ENCODE data around the gene YPEL5. TPM values are rescaled to one million over a fixed set of nuclear protein-coding genes. Genes with fewer than 3 reads are reported as not detected.
"Not testable (repeated sequence)": the region's sequence is repeated elsewhere in the genome, so short reads cannot be mapped to it uniquely, and the experiment has no call there.

Gene YPEL5
- polyA plus RNA-seq, 2 of the 4 experiments (the other 2 are of a cell fraction): 45.6 to 89.6 TPM

- TF ChIP-seq MAZ (IDR thresholded peaks at IDR 0.05; ENCODE audit: borderline replicate concordance, low read depth, low read length) (no peak), MAFK (IDR thresholded peaks at IDR 0.05; ENCODE audit: partially characterized antibody) (no peak), RFX5 (IDR thresholded peaks at IDR 0.05) (no peak), POLR2AphosphoS2 (conservative IDR thresholded peaks at IDR 0.05; ENCODE audit: low read length) (no peak)
Measured at GRCh38 chr2:30109856-30110255, 37.0 kb upstream of the YPEL5 start (continued).

- ATAC-seq: no peak
- no peak for DNase-seq (ENCODE audit: low read depth in 1 of 2, low spot score in 1 of 2)
- ChIA-PET POLR2A (no interaction called here), CTCF (interaction anchor here (1.0 kb wide), 1 partner anchor 20 kb away, joined by 3 read pairs; no protein-coding TSS in a partner anchor)
- TF ChIP-seq JUNB (IDR thresholded peaks at IDR 0.05): no peak
- TF ChIP-seq RARB (CRISPR knock-in tag; IDR thresholded peaks at IDR 0.05): no peak
- no peak for TF ChIP-seq HOXB5 (CRISPR knock-in tag; IDR thresholded peaks at IDR 0.05)
- no peak for TF ChIP-seq HMGXB4 (CRISPR knock-in tag; IDR thresholded peaks at IDR 0.05; ENCODE audit: borderline replicate concordance)
- no peak for TF ChIP-seq KDM5A (IDR thresholded peaks at IDR 0.05)
- TF ChIP-seq RAD21 (conservative IDR thresholded peaks at IDR 0.05 in 1 of 2, IDR thresholded peaks at IDR 0.05 in 1 of 2): no peak
- no peak for TF ChIP-seq TFCP2L1 (CRISPR knock-in tag; IDR thresholded peaks at IDR 0.05)
- TF ChIP-seq HDAC2 (IDR thresholded peaks at IDR 0.05): no peak
- TF ChIP-seq HEYL (CRISPR knock-in tag; IDR thresholded peaks at IDR 0.05): no peak
- no peak for TF ChIP-seq NPAS2 (CRISPR knock-in tag; IDR thresholded peaks at IDR 0.05; ENCODE audit: borderline replicate concordance)
- TF ChIP-seq MAFK (IDR thresholded peaks at IDR 0.05; ENCODE audit: partially characterized antibody): no peak
- TF ChIP-seq NR3C1 (IDR thresholded peaks at IDR 0.05): no peak
- Histone ChIP-seq H3K9me3 (no peaks in the 10 kb centered on the region), H3K27ac (no peak overlapping the region), H3K4me3 (no peak overlapping the region), H3K4me1 (peaks cover 23% of the 10 kb centered on the region), H3K4me2 (no peak overlapping the region)
- 63% methylated on average over 6 of the region's 6 CpGs for WGBS (ENCODE audit: missing lambda C conversion rate)
- no peak for FAIRE-seq
Measured at GRCh38 chr2:30110773-30111172, 36.0 kb upstream of the YPEL5 start.

- FAIRE-seq; DNase-seq (ENCODE audit: low read depth in 1 of 2, low spot score in 1 of 2); POLR2A ChIA-PET; ATAC-seq; H3K27ac ChIP-seq; H3K4me3 ChIP-seq; H3K4me2 ChIP-seq; H3K9me3 ChIP-seq: not testable (repeated sequence)
- CTCF ChIA-PET: interaction anchor here (7.8 kb wide), 1 partner anchor 24 kb away, joined by 108 read pairs; no protein-coding TSS in a partner anchor
- WGBS (ENCODE audit: missing lambda C conversion rate): 87% methylated on average over 19 of the region's 19 CpGs
- H3K4me1 ChIP-seq: peaks cover 23% of the 10 kb centered on the region
Measured at GRCh38 chr2:30111186-30111585, 35.6 kb upstream of the YPEL5 start.

GRCh38 chr2:30112561-30112960, 34.2 kb upstream of the YPEL5 start:
- CTCF ChIA-PET: interaction anchor here (1.3 to 7.8 kb wide), 3 partner anchors 12 to 104 kb away, joined by 3 to 108 read pairs (median 6); no protein-coding TSS in a partner anchor
- Histone ChIP-seq H3K27ac (no peak overlapping the region), H3K4me1 (peaks cover 23% of the 10 kb centered on the region), H3K4me2 (no peak overlapping the region), H3K4me3 (no peak overlapping the region), H3K9me3 (no peaks in the 10 kb centered on the region)
- ATAC-seq (no peak), DNase-seq (ENCODE audit: low read depth in 1 of 2, low spot score in 1 of 2) (no peak), FAIRE-seq (no peak)
- TF ChIP-seq JUNB (IDR thresholded peaks at IDR 0.05): no peak
- TF ChIP-seq TP53 (CRISPR knock-in tag; IDR thresholded peaks at IDR 0.05): no peak
- TF ChIP-seq PBX3 (IDR thresholded peaks at IDR 0.05): no peak
- TF ChIP-seq ZC3H11A (IDR thresholded peaks at IDR 0.05): no peak
- TF ChIP-seq BHLHE40 (IDR thresholded peaks at IDR 0.05; ENCODE audit: low read depth, low read length): no peak
- no peak for TF ChIP-seq ATOH8 (CRISPR knock-in tag; IDR thresholded peaks at IDR 0.05; ENCODE audit: low read depth)
- TF ChIP-seq E2F6 (IDR thresholded peaks at IDR 0.05; ENCODE audit: borderline replicate concordance, low read depth): no peak
- no peak for TF ChIP-seq KDM1A (IDR thresholded peaks at IDR 0.05; ENCODE audit: low read depth)
- no peak for TF ChIP-seq USF2 (IDR thresholded peaks at IDR 0.05)
- TF ChIP-seq RFX5 (IDR thresholded peaks at IDR 0.05): no peak
- no peak for TF ChIP-seq ESRRA (IDR thresholded peaks at IDR 0.05; ENCODE audit: borderline replicate concordance, low read length)
- WGBS (ENCODE audit: missing lambda C conversion rate): 85% methylated on average over 10 of the region's 10 CpGs
- POLR2A ChIA-PET: no interaction called here
